Naive B cell (primary cell): ENCODE measurements around the gene F2. TPM values are rescaled to one million over a fixed set of nuclear protein-coding genes. Genes with fewer than 3 reads are reported as not detected.

Experiments used
- ATAC-seq, 2 donors: fragments of 150-1000 bp; cut with Tn5 transposase; 2 replicates each; pipeline ENCODE4 v1.10.0; 2021; ENCODE audit warnings: low read depth in 2 of 2, mild to moderate bottlenecking in 2 of 2, moderate library complexity in 2 of 2
- DNase-seq: peaks from one replicate; pipeline ENCODE4 v3.0.0; 2022
- H3K27ac Mint-ChIP-seq, 6 donors: one replicate each; pipeline ENCODE4 v1.8.0; 2020 to 2022; ENCODE audit warnings: mild to moderate bottlenecking in 6 of 6, mixed read lengths in 6 of 6, moderate library complexity in 5 of 6, inconsistent platforms in 2 of 6
- H3K27me3 Mint-ChIP-seq, 3 donors: one replicate each; pipeline ENCODE4 v1.8.0; 2021 to 2022; ENCODE audit warnings: mixed read lengths in 3 of 3, mild to moderate bottlenecking in 1 of 3
- H3K36me3 Mint-ChIP-seq, 2 donors: one replicate each; pipeline ENCODE4 v1.8.0; 2020 to 2022; ENCODE audit warnings: mixed read lengths in 2 of 2, inconsistent platforms in 1 of 2, mild to moderate bottlenecking in 1 of 2
- H3K4me1 Mint-ChIP-seq, 3 donors: one replicate each; pipeline ENCODE4 v1.8.0; 2020 to 2022; ENCODE audit warnings: mixed read lengths in 3 of 3, inconsistent platforms in 1 of 3, mild to moderate bottlenecking in 1 of 3, moderate library complexity in 1 of 3
- H3K4me3 Mint-ChIP-seq, 8 donors: one replicate each; pipeline ENCODE4 v1.8.0; 2020 to 2022; ENCODE audit warnings: mild to moderate bottlenecking in 8 of 8, mixed read lengths in 8 of 8, moderate library complexity in 8 of 8, inconsistent platforms in 2 of 8
- H3K9me3 Mint-ChIP-seq, 7 donors: one replicate each; pipeline ENCODE4 v1.8.0; 2020 to 2022; ENCODE audit warnings: mixed read lengths in 7 of 7, mild to moderate bottlenecking in 5 of 7, inconsistent platforms in 2 of 7, moderate library complexity in 1 of 7
- polyA plus RNA-seq, 6 donors: library from polyadenylated mRNA; unstranded; fragments of 300-500 nt; fragmentation: Illumina TruSeq; gene quantifications; one replicate each; pipeline ENCODE4 v1.2.3, GENCODE V29; 2021; ENCODE audit warnings: low read depth in 6 of 6

The F2 gene
- polyA plus RNA-seq, 6 donors from 2014 or later: not detected

- no peak for ATAC-seq
Measured at GRCh38 chr11:46726206-46726862, 7.3 kb downstream of the F2 start.

DNA sequence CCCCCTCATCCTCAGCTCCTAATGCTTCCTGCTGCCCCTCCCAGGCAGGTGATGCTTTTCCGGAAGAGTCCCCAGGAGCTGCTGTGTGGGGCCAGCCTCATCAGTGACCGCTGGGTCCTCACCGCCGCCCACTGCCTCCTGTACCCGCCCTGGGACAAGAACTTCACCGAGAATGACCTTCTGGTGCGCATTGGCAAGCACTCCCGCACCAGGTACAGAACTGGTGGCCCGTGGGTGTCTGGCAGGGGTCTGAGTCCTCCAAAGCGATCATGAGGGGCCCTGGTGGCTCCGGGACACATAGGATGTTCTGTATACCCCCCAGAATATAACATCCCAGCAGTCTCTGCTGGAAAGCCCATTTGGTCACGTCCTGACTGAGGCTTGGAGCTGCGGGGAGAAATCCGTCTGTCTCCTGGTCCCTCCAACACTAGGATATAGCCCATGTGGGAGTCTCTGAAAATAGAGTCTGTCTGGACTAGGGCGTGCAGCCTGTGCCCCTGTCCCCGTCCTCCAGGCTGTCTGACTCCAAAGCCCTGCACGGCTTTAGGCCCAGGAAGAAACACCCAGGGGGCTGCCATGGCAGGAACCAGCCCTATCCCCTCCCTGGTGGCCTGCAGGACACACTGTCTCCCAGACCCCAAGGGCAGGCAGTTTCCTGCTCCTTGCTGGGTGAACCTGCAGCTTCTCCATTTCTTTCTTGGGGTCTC is 9.1 kb downstream of the F2 start:
- no peak overlapping the region for H3K4me3 Mint-ChIP-seq
- H3K4me1 Mint-ChIP-seq: no peaks in the 10 kb centered on the region
- no peaks in the 10 kb centered on the region for H3K36me3 Mint-ChIP-seq
- no peak for DNase-seq
- H3K9me3 Mint-ChIP-seq: no peaks in the 10 kb centered on the region
- H3K27ac Mint-ChIP-seq: peak overlapping the region in 1 of 6 donors; percentile 33
- H3K27me3 Mint-ChIP-seq: no peaks in the 10 kb centered on the region
- ATAC-seq: no peak

More at GRCh38 chr11:46726206-46726862, 7.3 kb downstream of the F2 start:
- DNase-seq: no peak
- Mint-ChIP-seq H3K4me3 (no peak overlapping the region), H3K9me3 (peaks cover 0 to 4% (median 0%) of the 10 kb centered on the region in 7 donors), H3K4me1 (no peaks in the 10 kb centered on the region), H3K27me3 (no peaks in the 10 kb centered on the region), H3K27ac (no peak overlapping the region), H3K36me3 (no peaks in the 10 kb centered on the region)

- Mint-ChIP-seq H3K4me1 (no peaks in the 10 kb centered on the region), H3K27me3 (no peaks in the 10 kb centered on the region), H3K27ac (peak overlapping the region in 1 of 6 donors; percentile 33), H3K9me3 (no peaks in the 10 kb centered on the region), H3K4me3 (no peak overlapping the region), H3K36me3 (no peaks in the 10 kb centered on the region)
- DNase-seq (no peak), ATAC-seq (no peak)
Measured at GRCh38 chr11:46728659-46729040, 9.6 kb downstream of the F2 start.

DNA sequence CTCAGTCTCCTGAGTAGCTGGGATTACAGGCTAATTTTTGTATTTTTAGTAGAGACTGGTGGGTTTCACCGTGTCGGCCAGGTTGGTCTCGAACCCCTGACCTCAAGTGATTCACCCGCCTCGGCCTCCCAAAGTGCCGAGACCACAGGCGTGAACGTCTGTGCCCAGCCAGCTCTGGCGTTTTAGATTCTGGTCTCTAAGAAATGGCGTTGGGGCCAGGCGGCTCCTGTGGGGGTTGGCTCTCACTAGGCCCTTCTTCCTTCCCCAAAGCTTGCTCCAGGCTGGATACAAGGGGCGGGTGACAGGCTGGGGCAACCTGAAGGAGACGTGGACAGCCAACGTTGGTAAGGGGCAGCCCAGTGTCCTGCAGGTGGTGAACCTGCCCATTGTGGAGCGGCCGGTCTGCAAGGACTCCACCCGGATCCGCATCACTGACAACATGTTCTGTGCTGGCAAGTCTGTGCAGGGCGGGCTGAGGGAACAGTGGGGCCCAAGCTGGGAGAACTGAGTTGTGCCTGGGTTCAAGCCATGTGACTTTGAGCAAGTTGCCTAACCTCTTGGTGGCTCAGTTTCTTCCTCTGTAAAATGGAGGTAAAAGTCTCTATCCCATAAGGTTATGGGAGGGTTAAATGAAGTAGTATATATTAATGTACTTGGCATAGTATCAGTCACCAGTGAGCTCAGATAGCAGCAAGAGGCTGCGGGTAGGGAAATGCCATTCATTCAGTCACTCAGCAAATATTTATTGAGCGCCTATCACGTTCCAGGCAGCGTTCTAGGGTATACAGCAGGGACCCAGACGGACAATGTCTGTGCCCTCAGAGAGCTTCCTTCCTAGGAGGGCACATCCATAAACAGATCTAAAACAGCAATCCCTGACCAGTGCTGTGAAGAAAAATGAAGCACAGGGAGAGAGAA is 10.4 kb downstream of the F2 start:
- no peaks in the 10 kb centered on the region for H3K4me1 Mint-ChIP-seq
- DNase-seq (no peak), ATAC-seq (no peak)
- H3K36me3 Mint-ChIP-seq: no peaks in the 10 kb centered on the region
- H3K9me3 Mint-ChIP-seq: no peaks in the 10 kb centered on the region
- H3K27ac Mint-ChIP-seq: peak overlapping the region in 1 of 6 donors; percentile 65
- H3K27me3 Mint-ChIP-seq: no peaks in the 10 kb centered on the region
- peak overlapping the region in 1 of 8 donors; percentile 15 for H3K4me3 Mint-ChIP-seq

GRCh38 chr11:46731545-46731944 is 12.5 kb downstream of the F2 start:
- Mint-ChIP-seq H3K36me3 (no peaks in the 10 kb centered on the region), H3K4me1 (no peaks in the 10 kb centered on the region), H3K9me3 (no peaks in the 10 kb centered on the region), H3K4me3 (peak overlapping the region in 1 of 8 donors; percentile 1), H3K27me3 (no peaks in the 10 kb centered on the region), H3K27ac (no peak overlapping the region)
- no peak for ATAC-seq
- DNase-seq: no peak

GRCh38 chr11:46733234-46733633 is 14.2 kb downstream of the F2 start:
- H3K9me3 Mint-ChIP-seq: no peaks in the 10 kb centered on the region
- H3K4me1 Mint-ChIP-seq: no peaks in the 10 kb centered on the region
- H3K4me3 Mint-ChIP-seq: no peak overlapping the region
- peak overlapping the region in 1 of 6 donors; percentile 24 for H3K27ac Mint-ChIP-seq
- ATAC-seq (no peak), DNase-seq (no peak)
- no peaks in the 10 kb centered on the region for H3K27me3 Mint-ChIP-seq
- H3K36me3 Mint-ChIP-seq: no peaks in the 10 kb centered on the region

GRCh38 chr11:46736146-46736545 is 17.1 kb downstream of the F2 start:
- Mint-ChIP-seq H3K4me1 (no peaks in the 10 kb centered on the region), H3K9me3 (no peaks in the 10 kb centered on the region), H3K36me3 (no peaks in the 10 kb centered on the region), H3K4me3 (no peak overlapping the region), H3K27ac (peak overlapping the region in 1 of 6 donors; percentile 61), H3K27me3 (no peaks in the 10 kb centered on the region)
- no peak for ATAC-seq
- no peak for DNase-seq

- Mint-ChIP-seq H3K27me3 (no peaks in the 10 kb centered on the region), H3K4me3 (no peak overlapping the region), H3K27ac (peak overlapping the region in 1 of 6 donors; percentile 61), H3K4me1 (no peaks in the 10 kb centered on the region), H3K36me3 (peaks cover 0 to 4% of the 10 kb centered on the region in 2 donors), H3K9me3 (no peaks in the 10 kb centered on the region)
- no peak for ATAC-seq
- DNase-seq: no peak
Measured at GRCh38 chr11:46736615-46737014, 17.6 kb downstream of the F2 start.

GRCh38 chr11:46737699-46738098 is 18.7 kb downstream of the F2 start:
- Mint-ChIP-seq H3K27me3 (no peaks in the 10 kb centered on the region), H3K4me1 (no peaks in the 10 kb centered on the region), H3K27ac (no peak overlapping the region), H3K9me3 (no peaks in the 10 kb centered on the region), H3K4me3 (no peak overlapping the region), H3K36me3 (peaks cover 5 to 10% of the 10 kb centered on the region in 2 donors)
- ATAC-seq: no peak
- DNase-seq: no peak

DNA sequence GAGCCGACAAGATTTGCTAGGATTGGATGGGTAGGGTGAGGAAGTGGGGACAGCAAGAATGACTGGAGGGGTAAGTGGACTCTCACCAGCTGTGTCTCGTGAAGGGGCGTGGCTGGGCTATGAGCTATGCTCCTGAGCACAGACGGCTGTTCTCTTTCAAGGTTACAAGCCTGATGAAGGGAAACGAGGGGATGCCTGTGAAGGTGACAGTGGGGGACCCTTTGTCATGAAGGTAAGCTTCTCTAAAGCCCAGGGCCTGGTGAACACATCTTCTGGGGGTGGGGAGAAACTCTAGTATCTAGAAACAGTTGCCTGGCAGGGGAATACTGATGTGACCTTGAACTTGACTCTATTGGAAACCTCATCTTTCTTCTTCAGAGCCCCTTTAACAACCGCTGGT is 19.9 kb downstream of the F2 start:
- Mint-ChIP-seq H3K9me3 (no peaks in the 10 kb centered on the region), H3K27ac (peak overlapping the region in 2 of 6 donors; percentile 26 to 49), H3K4me3 (no peak overlapping the region), H3K27me3 (no peaks in the 10 kb centered on the region), H3K36me3 (peaks cover 17% of the 10 kb centered on the region in 2 donors), H3K4me1 (no peaks in the 10 kb centered on the region)
- DNase-seq (no peak), ATAC-seq (no peak)

DNA sequence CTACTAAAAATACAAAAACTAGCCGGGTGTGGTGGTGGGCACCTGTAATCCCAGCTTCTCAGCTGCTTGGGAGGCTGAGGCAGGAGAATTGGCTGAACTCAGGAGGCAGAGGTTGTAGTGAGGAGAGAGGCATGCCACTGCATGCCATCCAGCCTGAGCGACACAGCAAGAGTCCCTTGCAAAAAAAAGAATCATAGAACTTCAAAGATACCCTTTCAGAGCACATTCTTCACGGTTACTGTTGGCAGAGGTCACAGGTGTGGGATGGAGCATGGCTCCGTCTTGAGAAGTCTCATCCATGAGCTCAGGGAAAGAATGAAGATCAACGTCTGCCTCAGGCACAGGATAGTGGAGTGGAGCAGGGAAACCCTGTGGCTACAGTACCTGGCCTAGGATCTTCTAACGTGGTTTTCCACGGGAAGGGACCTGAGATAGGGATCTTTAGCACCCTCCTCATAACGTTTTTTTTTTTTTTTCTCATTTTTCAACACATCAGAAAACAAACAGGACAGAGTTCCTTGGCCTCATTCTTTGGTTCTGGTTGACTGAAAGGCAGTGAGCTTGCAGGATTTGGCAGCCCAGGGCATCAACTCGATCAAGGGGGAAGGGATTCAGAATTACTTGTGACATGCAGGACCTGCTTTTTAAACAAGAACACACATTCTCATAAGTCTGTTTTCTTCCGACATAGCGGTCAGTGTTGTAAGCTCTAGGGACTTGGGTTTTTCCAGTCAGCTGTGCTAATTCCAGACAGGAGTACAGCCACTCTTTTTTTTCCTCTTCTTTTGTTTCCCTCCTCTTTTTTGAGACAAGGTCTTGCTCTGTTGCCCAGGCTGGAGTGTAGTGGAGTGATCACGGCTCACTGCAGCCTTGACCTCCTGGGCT is 22.8 kb downstream of the F2 start:
- Mint-ChIP-seq H3K4me3 (no peak overlapping the region), H3K4me1 (no peaks in the 10 kb centered on the region), H3K36me3 (peaks cover 20 to 21% of the 10 kb centered on the region in 2 donors), H3K27me3 (no peaks in the 10 kb centered on the region), H3K9me3 (no peaks in the 10 kb centered on the region), H3K27ac (peak overlapping the region in 2 of 6 donors; percentile 23 to 88)
- ATAC-seq (no peak), DNase-seq (no peak)

DNA sequence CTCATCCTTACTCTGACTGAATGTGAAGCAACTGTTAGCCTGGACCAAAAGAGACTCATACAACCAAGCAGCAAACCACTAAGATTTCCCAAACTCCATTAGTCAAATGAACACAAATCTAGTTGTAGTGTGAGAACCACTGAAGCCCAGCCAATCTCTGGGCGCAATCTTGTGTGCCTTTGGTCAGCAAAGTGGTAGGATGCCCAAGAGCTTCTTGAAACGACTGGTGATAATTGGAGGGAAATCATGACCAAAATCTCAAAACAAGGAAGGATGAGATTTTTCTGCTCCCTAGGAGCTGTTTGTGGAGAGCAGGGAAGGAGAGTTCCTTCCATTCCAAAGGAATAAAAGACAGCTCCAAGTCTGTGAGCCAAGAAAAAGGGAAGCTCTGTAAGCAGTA is 24.0 kb downstream of the F2 start:
- DNase-seq: no peak
- peaks cover 0 to 1% (median 0%) of the 10 kb centered on the region in 3 donors for H3K4me1 Mint-ChIP-seq
- no peaks in the 10 kb centered on the region for H3K27me3 Mint-ChIP-seq
- peak overlapping the region in 2 of 6 donors; percentile 53 to 64 for H3K27ac Mint-ChIP-seq
- H3K4me3 Mint-ChIP-seq: no peak overlapping the region
- ATAC-seq: no peak
- H3K9me3 Mint-ChIP-seq: no peaks in the 10 kb centered on the region
- H3K36me3 Mint-ChIP-seq: peaks cover 22 to 25% of the 10 kb centered on the region in 2 donors
